Trophoblast cell (in vitro differentiated cells and primary cell): ENCODE measurements around the gene LENG8.
A peak's percentile ranks its signal among the peaks of the same experiment; 100 is the strongest.

Experiments
- DNase-seq, 2 donors: peaks; one replicate each; pipeline ENCODE4 v3.0.0-alpha.2; 2016
- H2AFZ ChIP-seq: 2 replicates; pipeline ENCODE4 v1.6.1; 2013; ENCODE audit warnings: low read length, moderate library complexity, mild to moderate bottlenecking; ENCODE audit not compliant: insufficient read depth, poor library complexity
- H2AK5ac ChIP-seq: 2 replicates; pipeline ENCODE4 v1.6.1; 2013; ENCODE audit warnings: mild to moderate bottlenecking, low read length
- H2BK120ac ChIP-seq: 2 replicates; pipeline ENCODE4 v1.6.1; 2013; ENCODE audit warnings: low read length, mild to moderate bottlenecking, moderate library complexity; ENCODE audit not compliant: insufficient read depth, poor library complexity
- H2BK12ac ChIP-seq: 2 replicates; pipeline ENCODE4 v1.6.1; 2013; ENCODE audit warnings: mild to moderate bottlenecking, low read length, moderate library complexity
- H2BK5ac ChIP-seq: 2 replicates; pipeline ENCODE4 v1.6.1; 2013; ENCODE audit warnings: low read length, low read depth, moderate library complexity, mild to moderate bottlenecking; ENCODE audit not compliant: poor library complexity
- H3K14ac ChIP-seq: 2 replicates; pipeline ENCODE4 v1.6.1; 2013; ENCODE audit warnings: mild to moderate bottlenecking, low read length
- H3K18ac ChIP-seq: 2 replicates; pipeline ENCODE4 v1.6.1; 2013; ENCODE audit warnings: mild to moderate bottlenecking, low read length
- H3K23ac ChIP-seq: 2 replicates; pipeline ENCODE4 v1.6.1; 2013; ENCODE audit warnings: low read length
- H3K27ac ChIP-seq: 2 replicates; pipeline ENCODE4 v1.5.1; 2013; ENCODE audit warnings: low read depth, mild to moderate bottlenecking, inconsistent platforms, low read length, moderate library complexity
- H3K27me3 ChIP-seq: 2 replicates; pipeline ENCODE4 v1.6.1; 2013; ENCODE audit warnings: inconsistent platforms, mild to moderate bottlenecking, low read length, moderate library complexity; ENCODE audit not compliant: insufficient read depth
- H3K36me3 ChIP-seq, 2 experiments: 1 replicate in 1 of 2; 2 replicates in 1 of 2; pipeline ENCODE4 v1.6.1; 2013; ENCODE audit warnings: low read length in 2 of 2, mild to moderate bottlenecking in 2 of 2, moderate library complexity in 1 of 2; ENCODE audit not compliant: insufficient read depth in 2 of 2, control insufficient read depth in 1 of 2
- H3K4ac ChIP-seq: 2 replicates; pipeline ENCODE4 v1.6.1; 2013; ENCODE audit warnings: low read depth, mild to moderate bottlenecking, low read length, moderate library complexity
- H3K4me1 ChIP-seq, 2 experiments: 1 replicate in 1 of 2; 2 replicates in 1 of 2; pipeline ENCODE4 v1.6.1; 2013; ENCODE audit warnings: low read length in 2 of 2, mild to moderate bottlenecking in 2 of 2, moderate library complexity in 1 of 2; ENCODE audit not compliant: insufficient read depth in 2 of 2, control insufficient read depth in 1 of 2
- H3K4me2 ChIP-seq: 2 replicates; pipeline ENCODE4 v1.6.1; 2013; ENCODE audit warnings: inconsistent platforms, mild to moderate bottlenecking, low read length, moderate library complexity
- H3K4me3 ChIP-seq: 2 replicates; pipeline ENCODE4 v1.5.1; 2013; ENCODE audit warnings: mild to moderate bottlenecking, low read depth, low read length, inconsistent platforms
- H3K79me1 ChIP-seq: one replicate; pipeline ENCODE4 v1.6.1; 2013; ENCODE audit warnings: low read length
- H3K79me2 ChIP-seq: 2 replicates; pipeline ENCODE4 v1.6.1; 2013; ENCODE audit warnings: low read length, mild to moderate bottlenecking; ENCODE audit not compliant: control insufficient read depth, insufficient read depth, poor library complexity
- H3K9ac ChIP-seq: 2 replicates; pipeline ENCODE4 v1.6.1; 2013; ENCODE audit warnings: mild to moderate bottlenecking, low read length
- H3K9me3 ChIP-seq: 2 replicates; pipeline ENCODE4 v1.6.1; 2013; ENCODE audit warnings: low read depth, mild to moderate bottlenecking, control low read depth, inconsistent platforms, low read length; ENCODE audit not compliant: insufficient read depth
- H4K12ac ChIP-seq: 2 replicates; pipeline ENCODE4 v1.6.1; 2013; ENCODE audit warnings: low read depth, mild to moderate bottlenecking, low read length, moderate library complexity
- H4K8ac ChIP-seq: 2 replicates; pipeline ENCODE4 v1.6.1; 2013; ENCODE audit warnings: low read depth, mild to moderate bottlenecking, low read length, moderate library complexity
- H4K91ac ChIP-seq: one replicate; pipeline ENCODE4 v1.6.1; 2013; ENCODE audit warnings: low read depth, mild to moderate bottlenecking, low read length, moderate library complexity
- WGBS: extraction: QIAGEN DNeasy Blood & Tissue Kit; methylation state at CpG from one replicate; pipeline ENCODE4 v1.1.7; 2013; ENCODE audit warnings: missing lambda C conversion rate; ENCODE audit not compliant: insufficient read length, insufficient coverage; ENCODE audit errors: extremely low coverage; 5-methylcytosine and 5-hydroxymethylcytosine counted together

LENG8 gene

GRCh38 chr19:54418030-54418929 is 30.7 kb upstream of the LENG8 start:
- peaks cover 2 to 6% of the 10 kb centered on the region in 2 experiments for H3K4me1 ChIP-seq
- no peaks in the 10 kb centered on the region for H3K36me3 ChIP-seq
- no peak overlapping the region for H4K12ac ChIP-seq
- no peaks in the 10 kb centered on the region for H3K79me1 ChIP-seq
- H2AFZ ChIP-seq: no peak overlapping the region
- peaks cover 35% of the 10 kb centered on the region for H3K27me3 ChIP-seq
- WGBS: no CpG with 5 or more reads among the region's 25 CpGs
- no peak overlapping the region for H2BK5ac ChIP-seq
- H2BK12ac ChIP-seq: no peak overlapping the region
- H4K91ac ChIP-seq: no peak overlapping the region
- H4K8ac ChIP-seq: no peak overlapping the region
- no peak overlapping the region for H3K4me3 ChIP-seq
- no peak overlapping the region for H3K14ac ChIP-seq
- H3K27ac ChIP-seq: no peak overlapping the region
- no peaks in the 10 kb centered on the region for H3K79me2 ChIP-seq
- no peak overlapping the region for H2AK5ac ChIP-seq
- no peak overlapping the region for H3K23ac ChIP-seq
- no peak overlapping the region for H3K4ac ChIP-seq
- H2BK120ac ChIP-seq: no peak overlapping the region
- H3K9ac ChIP-seq: no peak overlapping the region
- H3K4me2 ChIP-seq: no peak overlapping the region
- H3K18ac ChIP-seq: no peak overlapping the region
- DNase-seq: no peak
- peaks cover 21% of the 10 kb centered on the region for H3K9me3 ChIP-seq

GRCh38 chr19:54418930-54419800 is 29.8 kb upstream of the LENG8 start:
- Histone ChIP-seq H2AK5ac (no peak overlapping the region), H3K18ac (no peak overlapping the region)
- no CpG with 5 or more reads among the region's 26 CpGs for WGBS

DNA sequence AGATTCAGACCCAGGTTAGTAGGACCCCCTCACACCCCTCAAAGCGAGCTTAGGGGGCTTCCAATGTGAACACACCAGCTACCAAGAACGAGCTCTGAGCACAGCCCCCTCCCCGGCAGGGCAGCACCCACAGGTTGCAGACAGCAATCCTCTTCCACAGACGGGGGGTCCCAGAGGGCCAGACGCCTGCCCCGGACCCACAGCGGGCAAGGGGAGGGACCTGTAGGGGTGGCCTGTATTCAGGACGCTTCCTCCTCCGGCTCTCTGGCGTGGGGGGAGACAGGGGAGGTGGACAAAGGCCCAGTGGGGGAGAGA is 29.0 kb upstream of the LENG8 start:
- peaks cover 9% of the 10 kb centered on the region for H3K9me3 ChIP-seq
- DNase-seq: no peak

More at GRCh38 chr19:54418930-54419800, 29.8 kb upstream of the LENG8 start:
- no peak overlapping the region for H4K91ac ChIP-seq
- H3K14ac ChIP-seq: no peak overlapping the region
- no peaks in the 10 kb centered on the region for H3K79me1 ChIP-seq
- H3K27me3 ChIP-seq: peaks cover 35% of the 10 kb centered on the region
- no peak overlapping the region for H3K27ac ChIP-seq
- no peak overlapping the region for H4K12ac ChIP-seq
- no peaks in the 10 kb centered on the region for H3K79me2 ChIP-seq
- H3K4me1 ChIP-seq: peaks cover 2 to 6% of the 10 kb centered on the region in 2 experiments
- H4K8ac ChIP-seq: no peak overlapping the region
- H3K36me3 ChIP-seq: no peaks in the 10 kb centered on the region
- H3K4ac ChIP-seq: no peak overlapping the region
- H2AFZ ChIP-seq: no peak overlapping the region
- no peak overlapping the region for H3K4me3 ChIP-seq
- no peak overlapping the region for H3K23ac ChIP-seq
- H3K4me2 ChIP-seq: no peak overlapping the region
- DNase-seq: no peak
- no peak overlapping the region for H2BK5ac ChIP-seq
- no peak overlapping the region for H2BK12ac ChIP-seq
- H3K9ac ChIP-seq: no peak overlapping the region
- no peak overlapping the region for H2BK120ac ChIP-seq
- H3K9me3 ChIP-seq: peaks cover 13% of the 10 kb centered on the region

DNA sequence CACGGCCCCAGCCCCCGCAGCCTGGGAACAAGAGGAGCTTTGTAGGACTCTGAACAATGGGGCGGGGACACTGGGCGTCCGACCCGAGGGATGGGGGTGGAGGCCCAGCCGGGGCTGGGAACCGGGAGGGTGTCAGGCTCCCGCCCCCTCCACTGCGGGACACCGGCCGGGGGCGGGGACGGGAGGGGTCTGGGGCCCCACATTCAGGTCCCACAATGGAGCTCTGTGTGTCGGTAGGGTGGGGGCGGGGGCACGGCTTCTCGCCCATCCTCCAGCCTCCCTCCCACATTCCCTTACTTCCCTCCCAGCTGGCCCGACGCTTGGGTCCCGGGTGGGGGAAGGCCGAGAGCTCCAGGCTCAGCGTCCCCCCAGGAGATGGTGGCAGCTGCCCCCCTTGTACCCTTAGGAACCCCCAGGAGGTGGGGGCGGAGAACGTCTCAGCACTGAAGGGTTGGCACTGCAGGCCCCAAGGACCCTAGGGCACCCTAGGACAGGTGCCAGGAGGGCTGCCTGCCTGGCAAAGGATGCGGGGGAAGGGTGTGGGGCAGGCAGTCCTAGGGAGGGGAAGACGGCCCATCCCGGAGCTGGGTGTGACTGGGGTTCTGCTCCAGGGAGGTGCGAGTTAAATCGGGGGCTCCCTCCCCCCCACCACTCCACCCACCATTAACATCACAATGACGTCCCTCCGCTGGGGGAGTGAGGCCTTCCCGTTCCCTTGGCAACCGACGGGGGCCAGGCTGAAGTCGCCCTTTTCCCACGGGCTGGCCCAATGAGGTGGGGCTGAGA is 28.4 kb upstream of the LENG8 start:
- Histone ChIP-seq H3K4me2 (peak overlapping the region; percentile 4), H2BK5ac (no peak overlapping the region), H2AFZ (no peak overlapping the region), H2BK120ac (no peak overlapping the region), H3K4ac (no peak overlapping the region), H3K9ac (no peak overlapping the region), H2BK12ac (no peak overlapping the region), H3K9me3 (peaks cover 8% of the 10 kb centered on the region), H4K91ac (no peak overlapping the region), H3K27ac (no peak overlapping the region), H3K79me1 (no peaks in the 10 kb centered on the region), H3K4me3 (no peak overlapping the region), H3K79me2 (no peaks in the 10 kb centered on the region), H3K4me1 (peaks cover 2 to 6% of the 10 kb centered on the region in 2 experiments), H3K27me3 (peaks cover 25% of the 10 kb centered on the region), H3K14ac (no peak overlapping the region), H4K12ac (no peak overlapping the region), H2AK5ac (no peak overlapping the region), H3K36me3 (no peaks in the 10 kb centered on the region), H4K8ac (no peak overlapping the region), H3K23ac (no peak overlapping the region), H3K18ac (no peak overlapping the region)
- WGBS: no CpG with 5 or more reads among the region's 37 CpGs
- no peak for DNase-seq

More for the DNA sequence above, 29.0 kb upstream of the LENG8 start:
- no peaks in the 10 kb centered on the region for H3K36me3 ChIP-seq
- peaks cover 29% of the 10 kb centered on the region for H3K27me3 ChIP-seq
- H3K4me3 ChIP-seq: no peak overlapping the region
- H3K79me2 ChIP-seq: no peaks in the 10 kb centered on the region
- no peak overlapping the region for H3K27ac ChIP-seq
- no peak overlapping the region for H3K4ac ChIP-seq
- no peak overlapping the region for H2AK5ac ChIP-seq
- H2BK5ac ChIP-seq: no peak overlapping the region
- H4K91ac ChIP-seq: no peak overlapping the region
- H4K8ac ChIP-seq: no peak overlapping the region
- H3K23ac ChIP-seq: no peak overlapping the region
- peak overlapping the region; percentile 4 for H3K4me2 ChIP-seq
- no peak overlapping the region for H4K12ac ChIP-seq
- no peak overlapping the region for H2BK120ac ChIP-seq
- peaks cover 2 to 6% of the 10 kb centered on the region in 2 experiments for H3K4me1 ChIP-seq
- H3K9ac ChIP-seq: no peak overlapping the region
- no peak overlapping the region for H2BK12ac ChIP-seq
- WGBS: no CpG with 5 or more reads among the region's 10 CpGs
- H2AFZ ChIP-seq: no peak overlapping the region
- H3K14ac ChIP-seq: no peak overlapping the region
- H3K79me1 ChIP-seq: no peaks in the 10 kb centered on the region
- no peak overlapping the region for H3K18ac ChIP-seq
